GM18951 (cell line): ENCODE results near the gene FER1L5.

Experiments
- POLR2A ChIP-seq: IDR thresholded peaks from 4 replicates; pipeline ENCODE4 v1.6.1; 2011; ENCODE audit warnings: mild to moderate bottlenecking; ENCODE audit not compliant: insufficient read length, insufficient read depth; ENCODE audit errors: extremely low read depth
- in situ Hi-C: fragments of 300-500 bp; cut with MboI; formaldehyde crosslinking; loops from one replicate; pipeline ENCODE4 v1.12.0; 2022; ENCODE audit warnings: low sequenced_read_pairs, mixed read lengths, inconsistent platforms; ENCODE audit not compliant: unreplicated experiment

The FER1L5 gene

DNA sequence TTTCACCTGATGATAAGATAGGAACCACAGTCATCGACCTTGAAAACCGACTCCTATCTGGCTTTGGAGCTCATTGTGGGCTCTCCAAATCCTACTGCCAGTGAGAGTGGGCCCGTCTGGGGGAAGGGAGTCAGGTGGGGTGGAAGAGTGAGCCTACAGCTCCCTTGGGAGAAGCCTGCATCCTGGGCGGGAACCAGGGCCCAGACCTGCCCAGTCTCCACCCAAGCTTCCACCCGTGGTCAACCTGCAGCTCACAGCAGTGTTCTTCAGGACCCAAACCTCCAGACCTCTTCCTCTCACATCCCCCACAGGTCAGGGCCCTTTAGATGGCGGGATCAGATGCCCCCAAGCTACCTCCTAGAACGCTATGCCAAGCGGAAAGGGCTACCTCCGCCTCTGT is 57.1 kb downstream of the FER1L5 start:
- TF ChIP-seq POLR2A = no peak
- in situ Hi-C loops = no loop called here

DNA sequence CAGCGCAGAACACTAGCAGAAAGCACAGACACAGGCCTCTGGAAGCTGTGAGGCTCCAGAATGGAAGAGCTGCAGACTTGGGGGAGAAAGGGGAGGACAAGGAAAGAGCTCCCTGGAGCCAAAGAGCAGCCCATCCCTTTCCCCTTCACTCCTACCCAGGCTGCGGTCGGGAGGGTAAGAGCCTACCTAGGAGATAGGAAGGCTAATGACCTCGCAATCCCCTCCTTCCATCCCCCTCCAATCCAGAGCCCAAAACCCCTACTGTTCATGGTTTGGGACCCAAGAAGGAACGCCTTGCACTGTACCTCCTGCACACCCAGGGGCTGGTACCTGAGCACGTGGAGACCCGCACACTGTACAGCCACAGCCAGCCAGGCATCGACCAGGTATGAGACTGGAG is 57.5 kb downstream of the FER1L5 start:
- in situ Hi-C loops = no loop called here
- no peak for TF ChIP-seq POLR2A

DNA sequence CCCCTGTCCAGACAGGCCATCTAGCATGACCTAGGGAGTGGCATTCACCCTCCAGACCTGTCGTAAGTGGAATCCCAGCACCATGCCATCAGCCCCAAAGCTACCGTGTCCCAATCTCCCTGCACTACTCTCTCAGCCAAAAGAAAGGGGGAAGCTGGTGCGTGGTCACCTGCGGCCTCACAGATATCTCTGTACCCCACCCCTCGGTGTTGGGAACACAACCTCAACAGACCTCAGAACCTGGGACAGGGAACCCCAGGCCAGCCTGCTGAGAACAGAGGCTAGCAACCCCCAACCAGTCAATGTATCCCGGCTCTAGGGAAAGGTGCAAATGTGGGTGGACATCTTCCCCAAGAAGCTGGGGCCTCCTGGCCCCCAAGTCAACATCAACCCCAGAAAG is 59.1 kb downstream of the FER1L5 start:
- in situ Hi-C loops = no loop called here
- TF ChIP-seq POLR2A = no peak

DNA sequence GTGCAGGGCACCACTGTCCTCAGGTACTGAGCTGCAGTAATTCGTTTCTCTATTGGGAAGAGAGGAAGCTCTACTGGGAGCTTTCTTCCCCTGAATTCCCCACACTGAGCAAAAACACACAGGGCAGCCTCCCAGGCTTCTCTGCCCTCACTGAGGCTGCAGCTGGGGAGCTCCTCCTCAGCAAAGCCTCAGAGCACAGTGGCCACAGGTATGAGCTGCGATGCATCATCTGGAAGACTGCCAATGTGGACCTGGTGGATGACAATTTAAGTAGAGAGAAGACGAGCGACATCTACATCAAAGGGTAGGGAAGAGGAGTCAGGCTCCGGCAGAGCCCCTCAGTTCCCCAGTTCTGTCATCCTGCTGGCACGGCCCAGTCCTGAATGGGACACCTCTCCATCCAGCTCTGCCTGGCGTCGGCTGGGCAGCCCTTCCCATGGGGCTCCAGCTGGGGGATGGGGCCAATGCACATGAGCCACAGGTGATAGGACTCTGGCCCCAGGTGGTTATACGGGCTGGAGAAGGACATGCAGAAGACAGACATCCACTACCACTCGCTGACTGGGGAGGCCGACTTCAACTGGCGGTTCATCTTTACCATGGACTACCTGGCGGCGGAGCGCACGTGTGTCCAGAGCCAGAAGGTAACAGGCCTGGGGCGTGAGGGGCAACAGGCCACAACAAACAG is 59.7 kb downstream of the FER1L5 start:
- TF ChIP-seq POLR2A = no peak
- in situ Hi-C loops = no loop called here

DNA sequence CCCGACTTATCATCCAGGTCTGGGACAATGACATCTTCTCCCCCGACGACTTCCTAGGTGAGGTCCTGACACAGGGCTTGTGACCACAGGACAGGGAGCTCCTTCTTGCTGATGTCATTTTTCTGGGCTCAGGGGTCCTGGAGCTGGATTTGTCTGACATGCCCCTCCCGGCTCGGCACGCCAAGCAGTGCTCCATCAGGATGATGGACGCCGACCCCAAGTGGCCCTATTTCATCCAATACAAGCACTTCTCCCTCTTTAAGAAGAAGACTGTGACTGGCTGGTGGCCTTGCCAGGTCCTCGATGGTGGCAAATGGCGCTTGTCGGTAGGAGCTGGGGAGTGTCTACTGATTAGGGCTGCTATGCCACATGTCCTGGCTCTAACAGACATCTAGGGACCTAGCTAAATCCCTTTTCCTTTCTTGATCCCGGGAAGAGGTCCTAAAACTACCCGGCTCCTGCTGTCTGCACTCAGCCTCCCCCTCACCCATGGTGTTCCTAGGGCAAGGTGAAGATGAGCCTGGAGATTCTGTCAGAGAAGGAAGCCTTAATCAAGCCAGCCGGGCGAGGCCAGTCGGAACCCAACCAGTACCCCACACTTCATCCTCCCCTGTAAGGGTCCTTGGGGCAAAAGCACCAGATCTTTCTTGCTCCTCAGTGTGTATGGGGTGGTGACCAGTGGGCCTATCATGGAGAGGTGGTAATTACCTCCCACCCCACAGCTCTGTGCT is 60.6 kb downstream of the FER1L5 start:
- in situ Hi-C loops = no loop called here
- no peak for TF ChIP-seq POLR2A

DNA sequence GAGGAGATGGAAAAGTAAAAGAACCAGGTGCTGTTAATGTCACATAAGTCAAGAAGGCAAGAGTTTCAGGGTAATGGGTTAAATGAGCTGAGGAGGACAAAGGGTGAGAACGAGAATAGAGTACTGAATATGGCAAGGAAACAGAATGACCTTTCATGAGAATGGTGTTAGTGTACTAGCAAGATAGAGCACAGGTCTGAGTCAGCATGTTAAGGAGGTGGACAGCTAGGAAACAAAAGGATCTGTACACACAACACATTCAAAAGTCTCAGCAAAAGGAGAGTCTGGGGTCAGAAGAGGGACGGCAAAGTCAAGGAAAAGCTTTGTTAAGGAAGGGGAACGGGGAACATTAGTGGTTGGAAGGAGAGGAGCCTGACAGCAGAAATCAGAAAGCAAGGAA is 68.4 kb downstream of the FER1L5 start:
- no peak for TF ChIP-seq POLR2A
- in situ Hi-C loops = no loop called here

DNA sequence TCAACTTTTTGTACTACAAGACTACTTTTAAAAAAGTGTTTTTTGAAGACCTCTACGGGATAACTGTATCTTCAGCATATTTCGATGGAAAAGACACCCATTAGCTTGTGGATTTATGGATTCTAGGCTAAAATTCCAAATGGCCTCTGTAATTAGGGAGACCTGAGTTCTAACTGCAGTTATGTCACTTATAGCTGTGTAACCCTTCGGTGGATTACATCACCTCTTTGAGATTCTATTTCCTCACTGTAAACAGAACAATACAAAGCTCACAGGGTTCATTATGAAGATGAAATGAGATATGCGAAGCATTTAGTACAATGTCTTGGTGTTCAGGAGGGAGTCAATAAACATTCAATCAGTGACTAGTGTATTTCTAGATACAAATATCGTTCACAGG is 73.1 kb downstream of the FER1L5 start:
- TF ChIP-seq POLR2A = no peak
- in situ Hi-C loops = no loop called here

DNA sequence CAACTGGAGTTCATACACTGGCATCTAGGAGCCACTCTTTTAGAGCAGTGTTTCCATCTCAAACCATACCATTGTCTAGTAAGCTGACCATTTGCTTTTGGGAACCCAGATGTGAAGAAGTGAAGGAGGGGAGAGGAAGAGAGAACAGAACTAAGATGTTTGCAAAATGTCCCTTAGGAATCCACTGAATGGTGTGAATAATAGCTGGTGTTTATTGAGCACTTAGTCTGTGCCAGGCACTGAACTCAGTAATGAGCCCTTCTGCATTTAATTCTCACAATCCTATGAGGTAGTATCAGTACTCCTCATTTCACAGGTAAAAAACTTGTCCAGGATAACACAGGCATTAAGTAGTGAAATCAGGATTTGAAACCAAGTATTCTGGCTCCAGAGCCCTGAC is 73.8 kb downstream of the FER1L5 start:
- no peak for TF ChIP-seq POLR2A
- in situ Hi-C loops = no loop called here

DNA sequence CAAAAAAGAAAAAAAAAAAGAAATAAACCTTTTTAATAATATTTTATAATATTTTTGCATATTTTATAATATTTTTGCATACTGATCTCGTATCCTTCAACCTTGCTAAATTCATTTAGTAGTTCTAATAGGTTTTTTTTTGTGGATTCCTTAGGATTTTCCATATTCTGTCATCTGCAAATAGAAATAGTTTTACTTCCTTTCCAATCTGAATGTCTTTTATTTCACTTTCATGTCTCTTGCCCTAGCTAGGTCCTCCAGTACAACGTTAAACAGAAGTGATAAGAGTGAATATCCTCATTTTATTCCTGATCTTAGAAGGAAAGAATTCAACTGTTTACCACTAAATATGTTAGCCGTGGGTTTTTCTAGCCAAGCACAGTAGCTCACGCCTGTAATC is 83.6 kb downstream of the FER1L5 start:
- TF ChIP-seq POLR2A = no peak
- in situ Hi-C loops = no loop called here

DNA sequence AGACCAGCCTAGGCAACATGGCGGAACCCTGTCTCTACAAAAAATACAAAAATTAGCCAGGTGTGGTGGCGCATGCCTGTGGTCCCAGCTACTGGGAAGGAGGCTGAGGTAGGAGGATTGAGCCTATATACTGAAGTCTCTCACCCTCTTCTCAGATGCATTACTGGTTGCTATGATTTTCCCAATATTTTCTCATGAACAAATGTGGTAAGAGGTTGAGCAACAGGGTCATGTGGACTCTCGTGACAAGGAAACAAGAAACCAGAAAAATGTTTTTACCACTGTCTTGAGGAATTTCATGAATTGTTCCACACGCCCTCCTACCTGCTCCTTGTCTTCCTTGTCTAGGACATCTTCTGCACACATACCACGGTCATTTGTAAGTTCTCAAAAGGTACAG is 84.9 kb downstream of the FER1L5 start:
- in situ Hi-C loops = no loop called here
- no peak for TF ChIP-seq POLR2A

DNA sequence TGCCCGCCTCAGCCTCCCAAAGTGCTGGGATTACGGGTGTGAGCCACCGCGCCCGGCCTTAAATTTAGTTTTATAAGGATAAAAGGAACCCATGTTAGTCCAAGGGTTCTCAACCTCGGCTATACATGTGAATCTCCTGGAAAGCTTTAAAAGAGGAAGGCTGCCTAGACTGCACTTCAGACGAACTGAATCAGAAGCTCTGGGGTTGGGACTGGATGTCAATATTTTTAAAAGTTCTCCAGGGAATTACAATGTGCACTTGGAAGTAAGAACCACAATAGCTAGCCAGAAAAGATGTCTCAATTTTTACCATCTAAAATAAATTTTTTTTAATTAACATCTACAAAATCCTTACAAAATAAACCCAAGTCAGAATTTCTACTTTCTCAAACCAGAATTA is 87.2 kb downstream of the FER1L5 start:
- in situ Hi-C loops = no loop called here
- no peak for TF ChIP-seq POLR2A

DNA sequence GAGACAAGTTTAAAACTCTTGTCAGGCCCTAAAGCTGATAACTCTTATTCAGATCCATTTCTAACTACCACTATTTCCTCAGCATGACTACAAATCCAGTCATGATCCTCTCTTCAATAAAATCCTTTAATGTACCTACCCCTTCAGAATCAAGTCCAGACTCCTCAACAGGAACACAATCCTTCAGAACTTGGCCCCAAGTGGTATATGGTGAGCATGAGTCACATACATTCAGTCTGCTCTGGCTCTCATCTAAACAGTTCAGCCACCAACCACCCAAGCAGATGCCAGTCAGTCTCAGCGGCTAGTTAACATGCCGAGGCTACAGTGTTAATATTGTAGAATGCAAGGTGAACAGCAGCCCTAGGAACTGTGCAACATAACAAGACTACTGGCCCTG is 87.6 kb downstream of the FER1L5 start:
- TF ChIP-seq POLR2A = no peak
- in situ Hi-C loops = no loop called here

DNA sequence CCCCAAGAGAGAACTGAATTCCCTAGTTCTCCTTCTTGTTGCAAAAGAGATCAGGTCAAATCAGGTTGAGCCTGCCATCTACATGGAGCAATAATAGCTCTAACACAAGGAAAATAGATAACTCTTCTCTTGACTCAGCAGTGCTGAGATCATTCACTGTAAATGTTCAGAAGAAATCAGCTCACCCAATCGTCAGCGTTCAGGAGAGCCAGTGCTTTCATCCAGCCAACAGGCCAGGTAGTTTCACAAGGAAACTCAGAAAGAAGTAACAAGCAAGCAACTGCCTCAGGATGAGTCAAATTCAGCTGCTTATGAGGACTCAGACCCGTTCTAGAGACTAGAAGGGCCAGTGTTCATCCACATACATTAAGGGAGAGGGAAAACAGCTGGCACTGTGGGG is 91.4 kb downstream of the FER1L5 start:
- TF ChIP-seq POLR2A = no peak
- in situ Hi-C loops = no loop called here

DNA sequence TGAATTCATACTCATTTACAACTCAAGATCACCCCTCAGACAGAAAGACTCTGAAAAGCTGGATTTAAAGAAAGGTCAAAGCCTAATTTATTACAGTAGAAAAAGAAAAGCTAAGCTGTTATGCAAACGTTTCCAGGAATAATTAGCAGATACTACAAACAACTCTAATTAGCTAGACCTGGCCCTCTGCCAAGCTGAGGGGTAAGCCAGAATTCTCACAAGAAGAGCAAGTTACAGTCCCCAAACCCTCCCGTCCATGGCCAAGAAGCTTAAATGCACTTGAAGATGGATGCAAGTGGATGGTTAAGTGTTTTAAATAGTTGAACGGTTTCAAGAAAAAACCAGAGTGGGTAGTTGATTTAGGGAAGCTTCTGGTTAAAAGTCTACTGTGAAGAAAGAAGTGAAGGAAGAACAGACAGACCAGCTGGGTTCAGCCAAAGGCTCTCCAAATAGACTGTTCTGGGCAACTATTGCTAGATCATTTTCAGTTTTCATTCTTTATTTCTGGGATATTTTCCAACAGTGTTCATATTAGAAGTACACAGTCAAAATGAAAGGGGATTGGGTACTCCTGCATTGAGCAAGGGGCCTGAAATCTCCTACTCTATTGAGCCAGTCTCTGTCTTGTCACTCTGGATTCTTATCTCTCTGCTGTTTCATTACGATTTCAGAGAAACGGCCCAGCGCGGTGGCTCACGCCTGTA is 92.5 kb downstream of the FER1L5 start:
- TF ChIP-seq POLR2A = no peak
- in situ Hi-C loops = no loop called here
